NCI-H146 (cell line): ENCODE results near the gene SEMA5A.

Source experiments
- DNase-seq: peaks from one replicate; lab custom pipeline; 2025; lab: John Stamatoyannopoulos, UW

SEMA5A gene

GRCh38 chr5:9058666-9059065 lies 487.2 kb downstream of the SEMA5A start:
- DNase-seq, result no peak

DNA sequence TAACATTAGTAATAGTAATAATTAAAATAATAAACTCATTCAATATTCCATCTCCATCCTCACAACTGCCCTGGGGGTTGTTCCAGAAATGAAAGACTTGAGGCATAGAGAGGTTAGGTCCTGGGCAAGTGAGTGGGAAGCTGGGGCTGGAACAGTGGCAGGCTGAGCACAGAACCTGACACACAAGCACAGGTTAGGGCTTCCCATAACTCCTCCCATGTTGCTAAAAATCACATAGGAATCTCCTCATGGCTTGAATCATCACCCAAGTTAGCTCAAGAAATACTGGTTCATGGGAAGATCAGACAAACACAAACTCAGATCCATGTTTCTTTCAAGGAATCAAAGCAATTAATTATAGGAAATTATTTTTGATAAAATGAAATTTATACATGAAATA lies 487.7 kb downstream of the SEMA5A start:
- DNase-seq, result no peak

- DNase-seq, result no peak
Observed at GRCh38 chr5:9057406-9058000, 488.4 kb downstream of the SEMA5A start.

- no peak for DNase-seq
Observed at GRCh38 chr5:9056046-9056445, 489.8 kb downstream of the SEMA5A start.

DNA sequence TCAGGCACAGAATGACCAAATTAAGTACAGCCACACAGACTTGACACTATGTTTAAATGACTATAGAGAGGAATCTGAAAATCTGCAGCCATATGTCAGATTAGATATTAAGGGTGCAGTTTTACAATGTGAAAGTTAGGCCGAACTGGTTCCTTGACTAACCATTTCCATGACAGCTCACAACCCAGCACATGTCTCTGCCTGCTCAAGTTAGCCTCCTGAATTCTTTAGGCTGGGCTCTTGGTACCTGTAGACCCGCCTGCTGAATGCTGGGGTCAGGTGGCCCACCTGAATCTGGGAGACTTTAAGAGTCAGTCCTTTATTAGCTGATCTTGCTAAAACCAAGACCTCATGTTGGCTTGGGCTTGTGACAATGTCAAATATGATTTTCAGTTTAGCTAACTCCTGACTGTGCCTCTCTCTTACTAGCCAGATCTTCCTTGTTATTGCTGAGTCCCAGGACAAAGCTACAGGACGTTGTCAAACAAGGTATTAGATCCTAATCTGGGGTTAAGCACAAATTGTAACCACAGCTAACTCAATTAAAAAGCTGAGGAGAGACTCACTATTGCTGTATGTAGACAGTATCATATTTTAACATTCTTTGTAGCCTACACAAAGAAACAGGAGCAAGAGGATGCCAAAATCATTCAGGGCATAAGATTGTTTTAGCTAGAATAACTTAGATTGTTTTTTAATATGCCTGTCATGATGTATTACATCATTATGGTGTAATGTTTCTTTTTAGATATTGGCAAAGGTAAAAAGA lies 490.9 kb downstream of the SEMA5A start:
- no peak for DNase-seq

DNA sequence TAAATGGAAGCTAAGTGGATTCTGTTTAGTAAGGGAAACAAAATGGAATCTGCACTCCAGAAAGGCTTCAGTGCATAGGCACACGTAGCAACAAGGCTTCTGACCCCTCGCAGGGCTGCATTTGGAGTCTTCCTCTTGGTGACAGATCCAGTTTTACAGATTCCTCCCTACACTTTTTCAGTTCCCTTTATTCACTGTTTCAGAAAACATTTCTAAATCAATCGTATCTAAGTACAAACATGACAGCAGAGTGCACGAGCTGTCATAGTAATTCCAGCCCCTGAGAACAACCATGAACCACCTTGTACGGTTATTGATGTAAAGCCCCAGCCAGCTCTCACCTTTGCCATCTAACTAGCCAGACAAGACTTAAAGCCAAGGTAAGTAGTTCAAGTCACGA lies 491.6 kb downstream of the SEMA5A start:
- no peak for DNase-seq

GRCh38 chr5:9052421-9052820 lies 493.5 kb downstream of the SEMA5A start:
- no peak for DNase-seq

DNA sequence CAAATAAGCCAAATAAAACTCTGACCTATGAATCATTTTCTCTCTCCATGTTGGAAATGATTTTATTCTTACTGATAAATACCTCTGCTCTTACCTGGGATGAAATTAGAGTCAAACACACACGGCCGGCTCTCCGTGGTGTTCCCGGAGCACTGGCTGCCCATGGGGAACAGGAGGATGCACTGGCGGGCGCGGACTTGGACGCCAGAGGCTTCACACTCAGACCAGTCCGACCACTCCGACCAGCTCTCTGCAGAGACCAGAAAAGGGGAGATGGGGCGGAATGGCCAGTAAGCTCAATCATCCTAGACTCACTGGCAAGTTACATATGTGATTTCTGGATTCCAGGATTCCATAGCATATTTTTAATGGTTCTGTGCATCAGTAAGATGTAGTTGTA lies 494.1 kb downstream of the SEMA5A start:
- DNase-seq, result no peak

DNA sequence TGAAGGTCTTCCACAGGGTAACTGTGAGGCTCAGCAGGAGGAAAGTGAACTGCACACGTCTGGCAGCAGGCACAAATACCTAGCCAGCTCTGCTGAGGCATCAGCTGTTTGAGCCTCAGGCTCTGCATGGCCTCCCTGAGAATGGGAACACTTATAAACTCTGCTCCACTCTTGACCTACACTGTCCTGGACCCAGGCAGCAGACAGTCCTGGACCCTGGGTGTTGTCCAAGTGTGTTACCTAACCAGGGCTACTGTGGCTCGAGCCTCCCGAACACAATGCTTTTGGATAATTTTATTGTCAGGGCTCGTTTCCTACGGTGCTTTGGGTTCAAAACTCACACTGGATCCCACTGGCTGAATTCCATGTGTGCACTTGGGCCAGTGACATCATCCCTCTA lies 497.9 kb downstream of the SEMA5A start:
- DNase-seq, result no peak

DNA sequence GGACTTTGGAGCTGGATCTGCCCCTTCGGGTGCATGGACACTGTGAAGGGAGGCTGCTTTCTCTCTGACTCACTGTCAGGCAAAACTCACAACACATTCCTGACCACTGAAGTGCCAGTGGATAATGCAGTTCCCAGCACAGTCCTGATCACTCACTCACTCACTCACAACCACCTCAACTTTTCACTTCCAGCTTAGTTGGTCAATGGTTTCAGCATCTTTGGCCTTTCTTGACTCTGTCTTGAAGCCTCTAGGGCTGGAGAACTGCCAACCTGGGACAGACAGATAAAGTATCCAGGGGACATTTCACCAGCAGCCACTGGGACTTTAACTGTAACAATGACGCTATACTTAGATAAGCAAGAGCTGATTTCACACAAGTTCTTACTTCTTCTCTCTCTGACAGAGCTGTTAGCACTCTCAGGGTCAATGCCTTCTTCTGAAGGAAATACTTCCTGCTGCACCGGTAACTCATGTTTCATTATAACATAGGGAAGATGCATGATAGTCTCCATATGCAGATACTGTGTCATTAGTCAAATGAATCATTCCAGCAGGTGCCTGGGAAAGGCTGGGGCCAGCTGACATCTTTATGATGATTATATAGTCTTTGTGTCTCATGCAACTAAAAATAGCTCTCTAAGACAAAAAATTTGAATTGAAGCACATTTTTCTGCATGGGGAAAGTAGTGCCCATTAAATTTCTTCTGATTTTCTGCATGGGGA lies 499.0 kb downstream of the SEMA5A start:
- no peak for DNase-seq

GRCh38 chr5:9045946-9046345 lies 499.9 kb downstream of the SEMA5A start:
- DNase-seq, result no peak

DNA sequence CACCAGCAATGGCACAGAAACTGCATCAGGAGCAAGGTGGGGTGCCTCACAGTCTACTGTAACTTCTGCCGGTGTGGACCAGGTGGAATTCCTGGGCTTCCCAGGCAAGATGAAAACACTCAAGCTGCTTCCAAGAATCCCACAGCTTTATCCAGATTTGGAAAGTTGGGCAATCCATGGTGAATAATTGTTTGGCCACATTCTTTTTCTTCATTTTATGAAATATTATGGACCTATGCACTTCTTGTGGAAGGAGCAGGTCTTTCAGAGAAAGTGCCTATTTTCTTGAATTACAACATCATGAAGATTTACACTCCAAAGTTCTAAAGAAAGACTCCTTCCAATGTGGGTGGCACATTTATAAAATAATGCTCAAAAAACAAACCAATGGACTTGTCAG lies 503.6 kb downstream of the SEMA5A start:
- DNase-seq, result no peak

DNA sequence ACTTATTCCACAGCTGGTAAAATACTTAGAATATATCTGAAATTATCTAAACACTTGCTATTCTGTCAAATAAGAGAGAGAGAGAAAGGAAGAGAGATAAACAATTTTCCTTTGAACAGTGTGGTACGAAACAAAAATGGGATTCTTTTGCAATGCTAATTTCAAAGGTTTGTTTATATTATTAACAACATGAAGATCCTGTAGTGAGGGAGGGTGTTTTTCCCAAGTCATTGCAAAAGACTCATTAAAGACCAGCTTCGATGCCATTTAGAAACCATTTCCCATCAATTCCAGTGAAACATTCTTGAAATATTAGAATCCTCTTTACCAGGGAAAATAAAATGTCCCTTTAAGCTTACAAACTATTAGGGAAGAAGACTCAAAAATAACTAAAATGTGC lies 505.4 kb downstream of the SEMA5A start:
- no peak for DNase-seq

GRCh38 chr5:9037048-9037447 lies 508.8 kb downstream of the SEMA5A start:
- no peak for DNase-seq

GRCh38 chr5:9035346-9035745 lies 510.5 kb downstream of the SEMA5A start:
- no peak for DNase-seq

DNA sequence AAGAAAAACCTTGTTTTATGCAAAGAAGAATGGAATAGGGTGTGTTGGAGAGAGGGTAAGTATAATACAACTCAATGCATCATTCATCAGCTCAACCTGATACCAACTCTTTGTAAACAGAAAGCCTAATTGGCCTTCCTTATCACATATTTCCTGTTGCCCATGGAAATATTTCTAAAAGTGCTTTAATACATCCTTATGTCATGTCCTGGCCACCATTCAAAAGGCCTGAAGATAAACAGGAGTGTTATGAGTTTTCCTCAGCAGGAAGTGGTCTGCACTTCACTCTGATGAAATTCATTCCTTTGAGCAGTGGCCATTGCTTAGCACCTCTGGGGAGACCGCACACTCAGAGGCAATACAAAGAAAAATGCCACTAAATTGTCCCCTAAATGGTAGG lies 511.2 kb downstream of the SEMA5A start:
- no peak for DNase-seq

DNA sequence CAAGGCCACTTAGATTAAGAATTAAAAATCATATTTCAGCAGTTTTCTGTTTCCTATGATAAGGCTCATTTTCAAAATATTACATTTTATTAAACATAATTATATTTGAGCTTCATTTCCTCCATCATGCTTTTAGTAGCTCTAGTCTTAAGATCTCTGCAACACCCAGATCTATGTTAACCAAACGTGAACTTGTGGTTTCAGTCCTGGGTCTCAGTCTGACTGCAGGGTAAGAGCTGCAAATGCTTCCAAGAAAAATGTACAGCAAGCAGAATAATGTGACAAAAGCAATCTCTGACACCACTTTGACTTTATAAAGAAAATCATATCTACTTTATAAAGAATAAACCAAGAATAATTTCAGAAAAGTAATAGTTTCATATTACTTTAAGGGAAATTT lies 512.4 kb downstream of the SEMA5A start:
- DNase-seq, result no peak

- DNase-seq, result no peak
Observed at GRCh38 chr5:9025942-9026341, 519.9 kb downstream of the SEMA5A start.

GRCh38 chr5:9020996-9021395 lies 524.9 kb downstream of the SEMA5A start:
- DNase-seq, result no peak

DNA sequence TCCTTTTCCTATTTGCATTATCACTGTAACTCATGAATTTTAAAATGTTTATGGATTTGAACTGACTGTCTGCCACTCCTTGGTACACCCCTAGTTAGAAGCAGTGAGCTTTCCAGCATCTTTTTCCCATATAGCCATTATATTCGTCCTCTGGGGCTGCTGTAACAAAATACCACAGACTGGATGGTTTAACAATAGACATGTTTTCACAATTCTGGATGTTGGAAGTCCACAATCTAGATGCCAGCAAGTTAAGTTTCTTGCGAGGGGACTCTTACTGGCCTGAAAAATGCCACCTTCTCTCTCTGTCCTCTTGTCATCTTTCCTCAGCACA lies 530.0 kb downstream of the SEMA5A start:
- DNase-seq, result no peak

DNA sequence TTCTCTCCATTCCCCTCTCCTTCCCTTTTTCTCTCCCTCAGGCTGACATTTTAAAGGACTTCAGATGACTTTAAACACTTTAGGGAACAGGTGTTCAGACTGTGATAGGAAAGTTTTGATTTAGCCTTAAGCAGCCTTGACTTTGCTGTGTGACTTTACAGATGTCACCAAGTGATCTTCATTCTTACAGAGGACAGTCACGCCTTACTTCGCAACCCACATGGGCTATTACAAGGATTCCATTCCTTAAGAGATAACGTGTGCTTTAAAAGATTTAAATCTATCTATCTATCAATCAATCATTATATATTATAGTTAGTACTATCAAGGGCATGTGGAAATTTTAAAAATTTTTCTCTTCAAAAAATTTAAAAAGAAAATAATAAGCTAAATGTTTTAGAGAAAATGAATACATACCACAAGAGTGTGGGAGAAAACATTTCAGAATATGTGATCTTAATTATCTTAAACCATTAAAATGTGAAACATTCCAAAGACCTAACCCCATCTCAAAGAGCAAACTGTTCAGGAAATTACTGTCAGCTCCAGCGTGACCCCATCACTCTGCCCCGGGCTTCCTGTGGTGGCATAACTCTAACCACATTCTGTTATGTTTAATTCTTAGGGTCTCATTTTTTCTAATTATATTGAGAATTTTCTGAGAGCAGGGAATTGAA lies 530.5 kb downstream of the SEMA5A start:
- DNase-seq, result no peak

GRCh38 chr5:9013147-9013546 lies 532.7 kb downstream of the SEMA5A start:
- no peak for DNase-seq
